ENCODE data around the gene STOM. TPM values are rescaled to one million over a fixed set of nuclear protein-coding genes. Genes with fewer than 3 reads are reported as not detected.

Gene STOM
- total and polyA plus RNA-seq, 2 of the 8 experiments (the other 6 are each of a cell fraction or from before 2014, with no cell fraction given), result 25.2 to 60.4 TPM

GRCh38 chr9:121300283-121301119 is 69.5 kb downstream of the STOM start:
- DNase-seq (ENCODE audit: low read depth in 1 of 2, low spot score in 2 of 2), result no peak
- H3K14ac ChIP-seq (ENCODE audit: insufficient read length), result no peak overlapping the region
- H3K36me3 ChIP-seq (ENCODE audit: control insufficient read depth in 2 of 4, insufficient read depth in 4 of 4, low read length in 3 of 4), result no peaks in the 10 kb centered on the region; a peak in 2 of 8 replicates
- H3K56ac ChIP-seq (replicated peaks; ENCODE audit: insufficient read length, low read depth, low read length), result no peak overlapping the region
- no peak for FAIRE-seq
- H2BK120ac ChIP-seq (replicated peaks; ENCODE audit: low read depth, low read length), result no peak overlapping the region
- peaks cover 5 to 20% (median 13%) of the 10 kb centered on the region in 4 experiments for H3K4me1 ChIP-seq (replicated peaks in 1 of 4; ENCODE audit: control insufficient read depth in 3 of 4, insufficient read depth in 4 of 4, low read length in 3 of 4)
- H3K23ac ChIP-seq (ENCODE audit: insufficient read length), result no peak overlapping the region
- H4K91ac ChIP-seq (replicated peaks; ENCODE audit: insufficient read length, low read length), result no peak overlapping the region
- H2AFZ ChIP-seq (ENCODE audit: low read length), result no peak overlapping the region
- ChIA-PET POLR2A (ENCODE audit: partially characterized antibody) (no interaction called here), CTCF (ENCODE audit: partially characterized antibody) (interaction anchor here (0.6 to 1.6 kb wide), 8 partner anchors 13 to 609 kb away, joined by 3 to 4 read pairs (median 3); no protein-coding TSS in a partner anchor)
- H4K20me1 ChIP-seq (replicated peaks in 1 of 2; ENCODE audit: control insufficient read depth in 1 of 2, insufficient read depth in 2 of 2, low read length in 2 of 2), result peaks cover 7% of the 10 kb centered on the region in 2 experiments
- 75% methylated on average over 13 of the region's 13 CpGs; no CpG with 5 or more reads in 1 of the 2 experiments for WGBS, 2 experiments (ENCODE audit: extremely low coverage in 1 of 2, insufficient coverage in 1 of 2, insufficient read length in 1 of 2, insufficient replicate concordance in 2 of 2, low coverage in 1 of 2, low lambda C conversion rate in 2 of 2, missing lambda C conversion rate in 1 of 2)
- H2BK15ac ChIP-seq (ENCODE audit: low read length), result no peak overlapping the region
- no peak overlapping the region for H2BK20ac ChIP-seq (ENCODE audit: low read length)
- H4K5ac ChIP-seq (ENCODE audit: insufficient read length, low read depth, low read length), result no peak overlapping the region
- H2BK5ac ChIP-seq (ENCODE audit: low read depth, low read length), result no peak overlapping the region
- H3K4me2 ChIP-seq (ENCODE audit: insufficient read depth in 1 of 2, low read depth in 2 of 2, low read length in 2 of 2), result peak overlapping the region; percentile 55 to 87
- no peaks in the 10 kb centered on the region for H3K9me3 ChIP-seq (ENCODE audit: insufficient read depth in 2 of 2, low read depth in 1 of 2, low read length in 1 of 2)
- H3K79me2 ChIP-seq (ENCODE audit: control insufficient read depth in 1 of 2, insufficient read depth in 2 of 2, low read length in 2 of 2), result no peaks in the 10 kb centered on the region
- peak overlapping the region; percentile 29 to 63 (median 38); a peak in 6 of 8 replicates for H3K4me3 ChIP-seq (ENCODE audit: extremely low read depth in 1 of 4, insufficient read depth in 2 of 4, low read depth in 3 of 4, low read length in 4 of 4)
- H3K27ac ChIP-seq (ENCODE audit: low read depth, low read length), result no peak overlapping the region
- peaks cover 5 to 20% (median 14%) of the 10 kb centered on the region in 4 experiments for H3K27me3 ChIP-seq (replicated peaks in 1 of 4; ENCODE audit: control insufficient read depth in 3 of 4, extremely low read depth in 1 of 4, insufficient read depth in 3 of 4, low read length in 3 of 4)
- H3K9ac ChIP-seq (replicated peaks in 1 of 4; ENCODE audit: extremely low read depth in 1 of 4, low read depth in 3 of 4, low read length in 3 of 4), result no peak overlapping the region; a peak in 1 of 7 replicates
- no peak overlapping the region for H2AK5ac ChIP-seq (ENCODE audit: low read depth, low read length)
- H4K8ac ChIP-seq (ENCODE audit: extremely low read depth, insufficient read depth, low read length), result no peak overlapping the region
- no peak overlapping the region for H3K18ac ChIP-seq (ENCODE audit: extremely low read depth, low read length)
- H3K23me2 ChIP-seq (ENCODE audit: low read depth, low read length), result peaks cover 9% of the 10 kb centered on the region; the same call in 1 of the 2 replicates
- no peak overlapping the region for H3K4ac ChIP-seq (replicated peaks; ENCODE audit: insufficient read length, low read depth, low read length)
- H2BK12ac ChIP-seq (ENCODE audit: low read depth, low read length), result no peak overlapping the region
- no peaks in the 10 kb centered on the region for H3K79me1 ChIP-seq (ENCODE audit: low read depth, low read length)
- TF ChIP-seq ASH2L (IDR thresholded peaks at IDR 0.05; ENCODE audit: low read length) (no peak), ZNF274 (IDR thresholded peaks at IDR 0.05; ENCODE audit: borderline replicate concordance, extremely low read depth, low read length) (no peak), SP2 (IDR thresholded peaks at IDR 0.05; ENCODE audit: low read length) (no peak), EZH2 (IDR thresholded peaks at IDR 0.05; ENCODE audit: low read depth, low read length, severe bottlenecking) (no peak), RAD21 (IDR thresholded peaks at IDR 0.05 in 1 of 2, conservative IDR thresholded peaks at IDR 0.05 in 1 of 2; ENCODE audit: low read depth in 2 of 2, low read length in 2 of 2) (no peak), SIN3A (conservative IDR thresholded peaks at IDR 0.05 in 1 of 2, IDR thresholded peaks at IDR 0.05 in 1 of 2; ENCODE audit: low read depth in 1 of 2, low read length in 2 of 2) (no peak), KDM5A (IDR thresholded peaks at IDR 0.05; ENCODE audit: low read length) (no peak), GTF2F1 (IDR thresholded peaks at IDR 0.05; ENCODE audit: borderline replicate concordance, low read depth, low read length) (no peak), HDAC6 (IDR thresholded peaks at IDR 0.05; ENCODE audit: low read depth, low read length) (no peak), CHD2 (IDR thresholded peaks at IDR 0.05; ENCODE audit: low read length) (no peak), EGR1 (IDR thresholded peaks at IDR 0.05; ENCODE audit: borderline replicate concordance, low read depth, low read length) (no peak), TAF7 (optimal IDR thresholded peaks at IDR 0.05; ENCODE audit: borderline replicate concordance, low read depth, low read length) (no peak)
